ENCODE results near the gene PPA1.
"Not testable (repeated sequence)": the region's sequence is repeated elsewhere in the genome, so short reads cannot be mapped to it uniquely, and the experiment has no call there.

The PPA1 gene

DNA sequence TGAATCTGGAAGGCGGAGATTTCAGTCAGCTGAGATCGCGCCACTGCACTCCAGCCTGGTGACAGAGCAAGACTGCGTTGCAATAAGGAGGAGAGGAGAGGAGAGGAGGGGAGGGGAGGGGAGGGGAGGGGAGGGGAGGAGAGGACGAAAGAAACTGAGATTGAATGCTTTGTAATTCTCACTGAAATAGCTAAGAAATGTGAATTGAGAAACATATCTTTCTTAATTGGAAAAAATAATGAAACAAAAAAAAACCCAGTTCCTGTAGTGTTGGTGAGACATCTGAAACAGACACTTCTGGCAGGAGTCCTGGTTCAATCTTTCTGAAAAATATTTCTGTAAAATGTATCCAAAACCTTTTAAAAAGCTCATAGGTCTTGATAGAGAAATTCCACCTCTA is 26.5 kb downstream of the PPA1 start:
- no peak for DNase-seq

DNA sequence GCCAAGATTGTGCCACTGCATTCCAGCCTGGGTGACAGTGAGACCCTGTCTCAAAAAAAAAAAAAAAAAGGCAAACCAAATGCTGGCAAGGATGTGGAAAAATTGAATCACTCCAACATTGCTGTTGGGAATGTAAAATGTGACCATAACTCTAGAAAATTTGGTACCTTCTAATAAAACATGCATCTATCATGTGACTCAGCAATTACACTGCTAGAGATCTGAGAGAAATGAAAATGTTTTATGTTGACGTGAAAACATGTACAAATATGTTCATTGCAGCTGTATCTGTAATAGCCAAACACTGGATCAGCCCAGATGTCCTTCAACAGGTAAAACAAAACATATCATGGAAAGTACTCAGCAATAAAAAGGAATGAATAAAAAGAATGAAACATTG is 32.1 kb downstream of the PPA1 start:
- DNase-seq = no peak

DNA sequence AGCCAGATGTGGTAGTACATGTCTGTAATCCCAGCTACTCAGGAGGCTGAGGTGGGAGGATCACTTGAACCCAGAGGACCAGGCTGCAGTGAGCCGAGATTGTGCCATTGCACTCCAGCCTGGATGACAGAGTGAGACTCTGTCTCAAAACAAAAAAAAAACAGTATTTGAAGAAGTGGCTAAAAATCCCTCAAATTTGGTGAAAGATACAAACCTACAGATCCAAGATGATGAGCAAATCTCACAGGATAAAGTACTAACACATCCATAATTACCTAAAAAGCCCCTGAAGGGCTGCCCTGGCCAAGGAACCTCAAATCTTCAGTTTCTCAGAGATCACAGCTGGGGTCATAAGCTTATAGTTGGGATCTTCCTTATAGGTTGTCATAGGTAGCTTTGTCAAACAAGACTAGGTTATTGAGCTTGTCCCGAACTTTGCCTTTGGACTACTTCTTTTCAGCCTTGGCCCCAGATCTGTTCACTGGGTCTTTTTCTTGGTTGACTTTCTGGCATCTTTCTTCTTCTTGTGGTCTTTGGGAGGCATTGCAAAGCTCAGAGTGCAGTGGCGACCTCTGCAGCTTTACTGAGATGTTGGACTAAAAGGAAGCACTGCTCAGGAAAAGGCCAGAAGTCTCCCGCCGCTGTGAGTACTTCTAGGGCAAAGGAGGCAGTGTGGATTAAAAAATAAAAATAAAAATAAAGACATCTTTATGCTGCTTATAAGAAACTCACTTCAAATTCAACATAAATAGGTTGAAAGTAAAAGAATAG is 34.3 kb downstream of the PPA1 start:
- no peak for DNase-seq

DNA sequence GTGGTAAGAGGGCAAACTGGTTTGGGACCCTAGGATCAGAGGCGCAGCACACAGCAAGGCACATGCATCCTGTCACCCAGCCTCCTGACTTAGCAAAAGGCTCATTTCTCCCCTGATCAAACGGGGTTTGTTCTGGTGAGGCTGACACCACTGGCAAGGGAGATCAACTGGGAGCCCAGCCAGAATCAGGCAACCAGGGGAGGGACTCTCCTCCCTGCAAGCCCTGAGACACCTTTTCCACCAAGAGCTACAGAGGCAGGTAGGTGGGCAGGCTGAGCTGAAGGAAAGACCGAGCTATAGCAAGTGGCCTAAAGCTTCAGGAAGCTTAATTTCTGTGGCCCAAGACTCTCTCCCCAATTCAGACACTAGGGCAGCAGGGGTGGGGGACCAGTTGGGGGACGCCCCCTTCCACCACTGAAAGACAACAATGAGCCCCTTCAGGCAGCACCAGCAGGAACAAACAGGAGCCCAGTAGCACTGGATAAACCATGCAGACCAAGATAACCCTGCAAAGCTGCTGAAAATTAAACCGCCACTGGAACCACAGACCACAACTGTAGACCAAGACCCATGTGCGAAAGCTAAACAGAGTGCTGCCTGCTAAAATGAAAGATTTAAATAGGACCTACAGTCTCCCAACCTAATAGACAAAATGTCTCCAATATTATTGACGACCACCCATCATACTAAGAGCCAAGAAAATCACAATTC is 35.8 kb downstream of the PPA1 start:
- no peak for DNase-seq

DNA sequence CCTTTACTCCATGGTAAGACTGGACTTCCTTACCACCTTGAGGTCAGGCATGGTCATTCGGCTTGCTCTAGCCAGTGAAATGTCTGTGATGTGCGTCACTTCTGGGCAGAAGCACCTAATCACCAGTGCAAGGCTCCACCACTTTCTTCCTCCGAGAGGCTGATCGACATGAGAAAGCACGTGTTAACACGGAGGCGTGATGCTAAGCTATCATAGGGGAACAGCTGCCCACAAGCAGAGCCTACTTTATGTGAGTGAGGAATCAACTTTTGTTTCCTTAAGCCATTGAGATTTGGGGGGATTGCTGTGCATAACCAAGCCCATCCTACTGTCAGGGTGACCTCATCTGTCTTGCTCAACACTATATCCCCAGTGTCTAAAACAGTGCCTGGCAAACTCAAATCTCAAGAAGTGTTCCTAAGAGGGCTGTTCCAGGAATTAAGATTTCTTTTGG is 39.8 kb downstream of the PPA1 start:
- no peak for DNase-seq

DNA sequence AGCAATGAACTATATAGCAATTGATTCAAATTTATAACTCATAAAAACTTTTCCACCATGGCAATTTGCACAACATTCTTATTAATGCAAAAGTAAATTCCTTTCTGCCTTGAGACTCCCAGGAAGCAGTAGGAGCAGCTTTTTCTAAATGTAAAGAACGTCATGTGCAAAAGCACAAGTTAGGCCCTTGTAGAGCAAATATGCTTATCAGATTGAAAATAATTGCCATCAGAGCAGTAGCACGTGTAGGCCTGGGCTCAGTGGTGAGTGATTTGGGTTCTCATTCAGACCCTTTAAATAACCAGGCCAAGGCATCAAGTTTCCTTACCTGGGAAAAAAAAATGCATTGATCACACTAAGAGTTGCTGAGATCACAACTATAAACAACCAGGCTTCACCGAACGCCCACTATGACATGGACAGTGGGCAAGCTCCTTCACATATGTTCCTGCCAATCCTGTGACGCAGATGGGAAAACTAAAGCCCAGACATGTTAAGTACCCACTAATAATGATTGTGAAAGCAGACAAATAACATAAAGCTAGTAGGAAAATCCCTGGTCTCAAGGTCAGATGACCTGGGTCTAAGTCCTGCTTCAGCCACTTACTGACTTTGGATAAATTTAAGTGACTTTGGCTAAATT is 40.8 kb downstream of the PPA1 start:
- DNase-seq = no peak

DNA sequence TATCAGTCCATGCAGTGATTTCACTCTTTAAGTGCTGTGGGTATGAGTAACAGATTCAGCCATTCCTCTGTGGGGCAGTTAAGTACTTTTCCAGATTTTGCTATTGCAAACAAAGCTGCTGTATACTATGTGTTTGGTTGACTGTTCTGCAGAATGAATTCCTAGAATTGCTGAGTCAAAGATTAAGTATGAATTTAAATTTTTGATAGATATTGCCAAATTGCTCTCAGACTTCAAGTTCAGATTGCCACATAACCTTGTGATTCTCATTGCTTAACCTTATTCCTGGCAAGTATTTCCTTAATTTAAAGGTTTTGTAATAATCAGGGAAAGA is 41.3 kb downstream of the PPA1 start:
- no peak for DNase-seq

DNA sequence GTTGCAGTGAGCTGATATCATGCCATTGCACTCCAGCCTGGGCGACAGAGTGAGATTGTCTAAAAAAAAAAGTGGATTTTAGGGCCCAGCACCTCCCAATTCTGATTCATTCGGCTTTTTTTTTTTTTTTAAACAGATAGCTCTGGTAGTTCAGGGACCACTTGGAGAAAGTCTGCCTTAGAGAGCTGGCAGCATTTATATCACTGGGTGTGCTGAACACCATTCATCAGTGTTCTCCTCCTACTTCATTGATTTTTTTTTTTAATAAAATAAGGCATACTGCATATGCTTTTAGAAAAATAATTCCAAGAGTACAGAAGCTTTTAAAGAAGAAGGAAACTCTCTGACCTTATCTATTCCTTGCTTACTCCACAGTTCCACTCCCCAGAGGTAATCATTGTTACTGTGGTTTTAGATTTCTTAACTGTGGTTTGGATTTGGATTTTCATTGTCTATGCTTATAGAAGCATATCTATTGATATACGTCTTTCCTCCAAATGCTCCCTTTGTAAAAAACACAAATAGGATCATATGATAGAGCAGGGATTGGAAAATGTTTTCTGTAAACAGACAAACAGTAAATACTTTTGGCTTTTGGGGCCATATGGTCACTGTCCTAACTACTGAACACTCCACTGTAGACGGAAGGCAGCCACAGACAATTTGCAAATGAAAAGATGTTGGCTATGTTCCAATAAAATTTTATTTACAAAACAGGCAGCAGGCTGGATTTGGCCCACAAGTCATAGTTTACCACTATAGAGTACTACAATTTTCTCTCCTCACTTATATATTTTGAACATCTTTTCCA is 41.9 kb downstream of the PPA1 start:
- no peak for DNase-seq

DNA sequence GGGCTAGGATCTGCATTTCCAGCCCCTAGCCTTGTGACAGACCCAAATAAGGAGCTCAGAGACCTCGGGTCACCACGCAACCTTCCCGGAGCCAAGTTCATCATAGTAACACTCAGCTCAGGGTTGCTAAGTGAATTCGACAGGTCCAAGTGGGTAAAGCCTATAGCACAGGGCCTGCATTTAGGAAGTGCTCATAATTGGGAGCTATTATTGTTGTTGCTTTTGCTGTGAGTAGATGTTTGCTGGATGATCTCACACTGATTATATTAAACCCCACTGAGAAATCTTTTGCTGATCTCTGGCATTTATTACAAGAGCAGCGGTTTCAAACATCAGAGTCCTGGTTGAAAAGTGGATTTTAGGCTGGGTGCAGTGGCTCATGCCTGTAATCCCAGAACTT is 42.6 kb downstream of the PPA1 start:
- no peak for DNase-seq

DNA sequence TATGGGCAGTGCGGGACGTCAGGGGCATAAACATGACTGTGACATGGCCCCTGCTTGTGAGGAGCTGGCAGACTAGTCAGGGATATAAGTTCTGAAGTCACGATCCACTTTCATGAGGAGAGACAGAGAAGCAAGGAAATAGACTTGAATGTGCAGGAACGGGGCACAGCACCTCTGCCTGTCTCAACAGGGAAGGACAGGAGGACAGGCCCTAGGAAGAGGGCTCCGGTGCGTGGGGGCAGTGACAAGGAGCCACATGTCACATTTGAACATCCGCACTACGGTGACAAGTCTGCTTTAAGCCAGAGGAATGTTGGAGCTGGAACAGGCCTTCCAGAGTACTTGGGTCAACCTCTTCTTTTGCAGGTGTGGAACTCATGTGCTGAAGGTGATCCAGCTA is 43.1 kb downstream of the PPA1 start:
- DNase-seq = no peak

DNA sequence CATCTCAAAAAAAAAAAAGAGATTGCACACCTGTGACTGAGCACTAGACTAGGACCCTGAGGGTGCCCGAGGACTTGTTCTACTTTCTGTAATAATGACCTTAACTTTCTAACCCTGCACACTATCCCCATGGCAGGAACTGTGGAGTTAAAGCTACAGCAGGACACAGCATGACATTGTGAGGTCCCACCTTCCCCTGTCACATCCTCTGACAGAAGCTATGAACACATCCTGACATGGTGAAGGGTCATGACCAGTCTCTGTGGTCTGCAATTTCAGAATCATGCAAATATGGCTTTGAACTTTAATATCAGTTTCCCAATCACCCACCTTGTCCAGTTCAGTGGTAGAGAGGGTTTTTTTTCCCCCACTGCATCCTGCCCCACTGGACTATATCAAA is 44.5 kb downstream of the PPA1 start:
- no peak for DNase-seq

DNA sequence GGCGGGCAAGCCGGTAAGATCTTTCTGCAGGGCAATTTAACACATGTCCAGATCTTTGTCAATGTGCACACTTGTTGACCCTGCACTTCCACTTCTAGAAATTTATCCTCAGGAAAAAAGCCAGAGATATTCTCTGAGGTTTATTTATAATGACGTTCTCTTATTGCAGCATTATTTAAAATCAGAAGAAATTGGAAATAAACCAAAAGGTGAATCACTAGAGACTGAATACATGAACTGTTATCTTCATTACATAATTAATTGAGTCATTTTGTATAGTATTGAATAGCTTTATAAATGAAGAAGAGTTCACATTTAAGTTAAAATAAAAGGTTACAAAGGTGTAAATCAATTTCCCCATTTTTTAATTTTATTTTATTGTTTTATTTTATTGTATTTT is 46.7 kb downstream of the PPA1 start:
- no peak for DNase-seq

DNA sequence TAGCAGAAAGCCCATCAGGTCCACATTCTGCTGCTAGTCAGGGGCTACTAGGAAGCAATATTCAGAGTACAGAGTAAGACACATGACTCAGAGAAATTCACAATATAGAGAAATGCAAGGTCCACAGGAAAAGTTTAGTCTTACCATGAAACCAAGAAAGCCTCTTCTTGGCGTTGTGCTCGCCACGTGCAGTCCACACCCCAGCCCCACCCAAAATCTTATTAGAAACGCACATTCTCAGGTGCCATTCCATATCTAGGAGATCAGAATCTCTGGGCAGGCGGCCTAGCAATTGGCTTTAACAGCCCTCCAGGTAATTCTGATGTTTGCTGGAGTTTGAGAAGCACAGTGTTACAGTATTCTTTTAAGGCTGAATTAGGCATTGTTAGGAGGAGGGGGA is 47.1 kb downstream of the PPA1 start:
- no peak for DNase-seq

DNA sequence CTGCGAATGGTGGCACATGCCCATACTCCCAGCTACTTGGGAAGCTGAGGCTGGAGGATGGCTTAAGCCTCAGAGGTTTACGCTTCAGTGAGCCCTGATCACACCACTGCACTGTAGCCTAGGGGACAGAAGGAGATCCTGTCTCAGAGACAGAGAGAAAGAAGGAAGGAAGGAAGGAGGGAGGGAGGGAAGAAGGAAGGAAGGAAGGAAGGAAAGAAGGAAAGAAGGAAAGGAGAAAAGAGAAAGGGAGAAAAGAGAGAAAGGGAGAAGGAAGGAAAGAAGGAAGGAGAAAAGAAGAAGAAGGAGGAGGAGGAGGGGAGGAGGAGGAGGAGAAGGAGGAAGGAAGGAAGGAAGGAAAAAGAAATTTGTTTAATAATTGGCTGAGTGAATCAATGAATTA is 49.9 kb downstream of the PPA1 start:
- no peak for DNase-seq

DNA sequence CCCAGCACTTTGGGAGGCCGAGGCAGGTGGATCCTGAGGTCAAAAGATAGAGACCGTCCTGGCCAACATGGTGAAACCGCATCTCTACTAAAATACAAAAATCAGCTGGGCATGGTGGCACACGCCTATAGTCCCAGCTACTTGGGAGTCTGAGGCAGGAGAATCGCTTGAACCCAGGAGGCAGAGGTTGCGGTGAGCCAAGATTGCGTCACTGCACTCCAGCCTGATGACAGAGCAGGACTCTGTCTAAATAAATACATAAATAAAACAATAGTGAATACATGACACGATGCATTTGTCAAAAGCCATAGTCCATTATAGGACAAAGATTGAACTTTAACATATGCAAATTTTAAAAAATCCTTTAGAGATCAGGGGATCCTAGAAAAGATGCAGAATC is 54.0 kb downstream of the PPA1 start:
- DNase-seq = not testable (repeated sequence)

DNA sequence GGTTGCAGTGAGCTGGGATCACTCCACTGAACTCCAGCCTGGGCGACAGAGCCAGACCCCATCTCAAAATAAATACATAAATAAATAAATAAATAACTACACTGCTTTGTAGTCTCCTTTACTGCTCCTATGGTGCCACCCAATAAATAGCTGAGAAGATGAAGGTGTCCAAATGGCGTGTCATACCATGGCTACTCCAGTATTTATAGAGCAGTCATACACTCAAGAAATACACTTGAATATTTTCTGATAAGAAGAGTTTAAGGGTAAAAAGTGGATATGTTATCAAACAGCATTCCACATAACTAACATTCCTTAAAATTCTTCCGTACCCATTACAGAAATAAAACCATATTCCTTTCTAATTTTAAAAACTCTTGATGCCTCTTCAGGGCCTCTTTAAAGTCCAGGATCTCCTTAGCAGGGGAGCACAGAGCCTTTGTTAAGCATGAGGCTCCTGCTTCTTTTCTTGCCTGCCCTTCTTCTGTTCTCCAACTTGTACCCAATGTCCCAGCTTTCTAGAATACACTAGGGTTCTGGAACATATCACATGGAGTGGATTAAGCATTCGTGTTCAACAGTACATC is 55.0 kb downstream of the PPA1 start:
- DNase-seq = no peak

DNA sequence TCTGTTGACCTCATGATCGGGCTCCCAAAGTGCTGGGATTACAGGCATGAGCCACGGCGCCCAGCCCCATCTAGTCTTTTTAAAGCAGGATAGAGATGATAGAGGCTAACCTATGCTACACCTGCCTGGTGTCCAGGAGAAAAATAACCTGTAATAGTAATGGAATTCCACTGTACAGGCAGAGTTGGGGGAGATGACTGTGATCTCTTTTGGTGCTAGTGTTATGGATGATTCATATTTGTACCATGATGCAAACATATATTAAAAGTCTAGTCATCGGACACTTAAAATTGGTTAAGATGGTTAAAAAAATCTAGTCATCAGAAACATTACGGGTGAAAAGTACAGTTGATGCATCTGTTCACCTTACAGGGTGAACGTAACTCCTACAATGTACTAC is 56.8 kb downstream of the PPA1 start:
- DNase-seq = no peak

DNA sequence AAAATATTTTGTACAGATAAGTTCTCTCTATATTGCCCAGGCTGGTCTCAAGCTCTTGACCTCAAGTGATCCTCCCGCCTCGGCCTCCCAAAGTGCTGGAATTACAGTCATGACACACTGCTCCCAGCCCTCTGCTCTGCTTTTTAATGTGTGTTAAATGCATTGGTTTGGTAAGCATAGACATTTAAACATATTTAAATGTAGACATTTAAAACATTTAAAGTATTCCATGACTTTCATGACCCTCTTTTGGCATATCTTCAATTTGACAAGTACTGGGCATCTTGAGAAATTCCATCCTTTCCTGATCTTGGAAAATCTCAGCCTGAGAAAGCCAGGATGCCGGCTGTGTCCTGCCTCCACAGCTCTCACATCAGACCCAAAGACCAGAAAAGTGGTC is 57.7 kb downstream of the PPA1 start:
- no peak for DNase-seq

DNA sequence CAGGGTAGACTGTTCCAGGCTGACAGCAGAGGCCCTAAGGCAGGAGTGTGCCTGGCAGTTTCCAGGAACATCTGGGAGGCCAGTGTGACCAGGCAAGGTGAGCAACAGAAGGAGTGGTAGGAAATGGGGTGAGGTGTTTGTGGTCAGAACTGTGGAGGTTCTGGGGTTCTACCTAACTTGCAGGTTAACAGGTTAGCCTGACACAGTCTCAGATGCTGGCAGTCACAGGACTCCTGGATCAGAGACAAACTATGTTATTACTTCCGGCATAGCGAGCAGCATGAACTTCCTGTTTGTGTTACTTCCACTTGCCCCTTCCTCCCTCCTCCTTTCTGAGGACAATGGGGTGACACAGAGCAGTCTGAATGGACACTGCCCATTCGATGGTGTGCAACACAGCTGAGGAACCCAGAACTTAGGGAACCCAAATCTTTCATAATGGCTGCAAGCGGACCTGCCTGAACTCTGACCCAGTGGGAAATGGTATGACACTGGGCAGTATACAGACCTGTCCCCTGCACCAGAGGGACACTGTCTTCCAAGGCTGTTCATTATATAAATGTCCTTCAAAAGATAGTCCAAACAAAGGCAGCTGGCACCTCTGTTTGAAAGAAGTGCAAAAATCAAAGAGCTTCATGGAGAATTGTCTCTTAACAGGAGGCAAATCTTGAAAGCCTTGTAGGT is 59.0 kb downstream of the PPA1 start:
- no peak for DNase-seq

DNA sequence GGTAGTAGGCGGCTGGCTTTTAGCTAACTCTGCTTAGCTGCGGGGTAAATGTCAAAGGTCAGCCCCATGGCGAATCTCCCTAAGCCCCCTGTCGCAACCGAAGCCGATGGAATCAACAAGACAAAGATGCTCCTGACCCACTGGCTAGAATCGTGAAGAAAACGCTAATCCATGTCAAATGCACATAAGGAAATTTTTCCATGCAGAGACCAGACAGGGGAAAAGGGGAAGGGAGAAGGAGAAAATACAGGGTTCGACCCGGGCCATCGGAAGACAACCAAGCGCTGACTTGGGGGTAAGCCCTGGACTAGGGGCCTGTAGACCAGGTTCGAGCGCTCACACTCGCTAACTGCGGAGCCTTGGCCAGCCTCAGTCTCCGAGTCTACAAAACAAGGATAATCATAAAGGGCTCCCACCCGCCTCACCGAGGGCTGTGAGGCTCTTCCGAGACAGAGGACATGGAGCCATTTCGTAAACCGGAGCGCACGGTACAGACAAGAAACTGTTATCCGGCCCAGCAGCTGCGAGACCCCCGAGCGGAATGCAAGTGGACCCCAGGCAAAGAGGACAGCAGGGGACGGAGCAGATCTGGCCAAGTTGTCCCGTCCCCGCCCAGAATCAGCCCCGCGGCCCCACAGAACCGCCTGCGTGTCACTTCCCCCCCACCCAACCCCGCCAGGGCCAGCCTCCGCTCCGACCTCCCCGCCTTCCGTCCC is 63.4 kb downstream of the PPA1 start:
- no peak for DNase-seq

DNA sequence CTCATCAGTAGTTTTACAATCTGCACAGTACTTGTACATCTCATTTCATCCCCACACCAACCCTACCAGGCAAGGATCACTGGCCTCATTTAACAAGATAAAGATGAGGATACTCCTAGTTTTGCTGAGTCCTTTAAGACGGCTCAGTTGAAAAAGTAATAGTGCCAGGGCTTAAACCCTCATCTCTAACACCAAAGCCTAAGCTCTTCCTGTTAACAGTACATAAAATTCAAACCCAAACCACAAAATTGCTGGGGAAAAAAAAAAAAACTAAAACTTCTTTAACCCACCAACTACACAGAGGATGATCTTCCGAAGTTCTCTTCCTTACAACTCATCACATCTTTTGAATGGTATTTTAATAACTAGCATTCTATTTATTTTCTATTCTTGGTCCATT is 64.2 kb downstream of the PPA1 start:
- DNase-seq = no peak

DNA sequence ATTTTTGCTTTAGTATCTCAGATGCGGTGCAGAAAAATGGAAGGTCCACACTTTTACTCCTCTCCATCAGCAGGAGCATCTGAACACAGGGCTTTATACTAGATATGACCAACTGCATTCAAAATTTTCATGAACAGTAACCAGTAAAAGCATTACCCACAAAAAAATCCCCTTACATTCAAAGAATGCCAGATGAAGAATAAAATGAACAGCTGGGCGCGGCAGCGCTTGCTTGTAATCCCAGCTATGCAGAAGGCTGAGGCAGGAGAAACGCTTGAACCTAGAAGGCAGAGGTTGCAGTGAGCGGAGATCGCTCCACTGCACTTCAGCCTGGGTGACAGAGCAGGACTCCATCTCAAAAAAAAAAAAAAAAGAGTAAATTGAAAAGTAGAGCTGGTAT is 66.0 kb downstream of the PPA1 start:
- DNase-seq = no peak
